HepG2 (cell line): Measurements from ENCODE around the gene ALG3. TPM values are rescaled to one million over a fixed set of nuclear protein-coding genes. Genes with fewer than 3 reads are reported as not detected.

Experiments used
- ATF4 ChIP-seq, 2 experiments: fragments of 450-650 bp in 1 of 2; sonication (generic) in 1 of 2; formaldehyde crosslinking; IDR thresholded peaks; 2 replicates each; pipeline versions ENCODE4 v1.5.0 to v1.8.0; 2020 to 2022; ENCODE audit warnings: mild to moderate bottlenecking in 1 of 2, missing genetic modification reagents in 1 of 2
- CENPX ChIP-seq: sonication (generic); formaldehyde crosslinking; IDR thresholded peaks from 2 replicates; pipeline ENCODE4 v1.9.0; 2021; ENCODE audit warnings: mild to moderate bottlenecking, missing genetic modification reagents, moderate library complexity
- DDIT3 ChIP-seq: sonication (generic); formaldehyde crosslinking; IDR thresholded peaks from 2 replicates; pipeline ENCODE4 v1.4.0; 2020; ENCODE audit warnings: mild to moderate bottlenecking, missing genetic modification reagents
- HOXA5 ChIP-seq: sonication (generic); formaldehyde crosslinking; IDR thresholded peaks from 2 replicates; pipeline ENCODE4 v1.4.0; 2020; ENCODE audit warnings: missing genetic modification reagents
- LCORL ChIP-seq, 2 experiments: fragments of 450-650 bp in 1 of 2; sonication (generic) in 1 of 2; formaldehyde crosslinking in 1 of 2; IDR thresholded peaks; 2 replicates each; pipeline versions ENCODE4 v1.5.0 to v1.6.1; 2017 to 2020; ENCODE audit warnings: antibody characterized with exemption in 1 of 2, missing genetic modification reagents in 1 of 2
- NFYB ChIP-seq: sonication (generic); formaldehyde crosslinking; IDR thresholded peaks from 2 replicates; pipeline ENCODE4 v1.4.0; 2020; ENCODE audit warnings: missing genetic modification reagents
- PCBP1 ChIP-seq: fragments of 200-400 bp; formaldehyde crosslinking; IDR thresholded peaks from 2 replicates; pipeline ENCODE4 v1.6.1; 2017; ENCODE audit warnings: mild to moderate bottlenecking, low read depth, low read length, borderline replicate concordance
- RFX1 ChIP-seq: fragments of 450-650 bp; IDR thresholded peaks from 2 replicates; pipeline ENCODE4 v1.6.1; 2017
- RFX5 ChIP-seq: IDR thresholded peaks from 2 replicates; pipeline ENCODE4 v1.6.1; 2011; ENCODE audit warnings: low read depth, low read length, improper control_type of control experiment
- SMYD3 ChIP-seq: sonication (generic); formaldehyde crosslinking; IDR thresholded peaks from 2 replicates; pipeline ENCODE4 v1.8.1; 2023; ENCODE audit warnings: mild to moderate bottlenecking, missing genetic modification reagents
- SRSF4 ChIP-seq: fragments of 200-400 bp; formaldehyde crosslinking; IDR thresholded peaks from one replicate; pipeline ENCODE4 v1.6.1; 2018; ENCODE audit warnings: mild to moderate bottlenecking, low read depth, low read length, moderate library complexity; ENCODE audit not compliant: poor library complexity, severe bottlenecking
- TGIF2 ChIP-seq: IDR thresholded peaks from 2 replicates; pipeline ENCODE4 v1.6.1; 2016; ENCODE audit warnings: control low read depth, missing compliant biosample characterization
- ZBTB39 ChIP-seq: sonication (generic); formaldehyde crosslinking; IDR thresholded peaks from 2 replicates; pipeline ENCODE4 v1.5.0; 2020; ENCODE audit warnings: missing genetic modification reagents
- ZNF280D ChIP-seq: sonication (generic); formaldehyde crosslinking; IDR thresholded peaks from 2 replicates; pipeline ENCODE4 v1.5.1; 2020; ENCODE audit warnings: mild to moderate bottlenecking, missing genetic modification reagents
- ZNF337 ChIP-seq: sonication (generic); formaldehyde crosslinking; IDR thresholded peaks from 2 replicates; pipeline ENCODE4 v1.5.1; 2020; ENCODE audit warnings: missing genetic modification reagents, low read depth, mild to moderate bottlenecking, borderline replicate concordance
- ZNF414 ChIP-seq: sonication (generic); formaldehyde crosslinking; IDR thresholded peaks from 2 replicates; pipeline ENCODE4 v1.5.0; 2020; ENCODE audit warnings: missing genetic modification reagents
- ZNF598 ChIP-seq: sonication (generic); formaldehyde crosslinking; IDR thresholded peaks from 2 replicates; pipeline ENCODE4 v1.5.1; 2020; ENCODE audit warnings: mild to moderate bottlenecking, missing genetic modification reagents, borderline replicate concordance
- ZNF672 ChIP-seq: sonication (generic); formaldehyde crosslinking; IDR thresholded peaks from 2 replicates; pipeline ENCODE4 v1.8.1; 2022; ENCODE audit warnings: missing genetic modification reagents
- polyA plus RNA-seq, 8 experiments: library from polyadenylated mRNA; depleted of rRNA in 3 of 8; stranded (reverse) in 7 of 8; unstranded in 1 of 8; fragments of >200 nt; fragmentation: Illumina TruSeq in 4 of 8; extraction: Trizol in 4 of 8; gene quantifications; 2 replicates each; pipeline versions ENCODE4 v1.2.1 to v1.2.3, GENCODE V29; 2011 to 2016; ENCODE audit warnings: low read depth in 4 of 8, missing spikeins in 1 of 8, mixed read lengths in 1 of 8; ENCODE audit not compliant: insufficient read depth in 1 of 8
- total RNA-seq, 5 experiments: library from RNA; depleted of rRNA; stranded (reverse); fragments of >200 nt; fragmentation: Illumina TruSeq; extraction: Trizol; gene quantifications; 2 replicates each; pipeline ENCODE4 v1.2.3, GENCODE V29; 2016; ENCODE audit warnings: low read depth in 1 of 5
- TF ChIP-seq, protein P1 (sequence below): sonication (generic); formaldehyde crosslinking; IDR thresholded peaks from 2 replicates; pipeline ENCODE4 v1.4.0; 2020; ENCODE audit warnings: missing genetic modification reagents

ALG3 gene
- total and polyA plus RNA-seq, 2 of the 13 experiments (the other 11 are each of a cell fraction or from before 2014, with no cell fraction given) = 46.6 to 57.1 TPM

DNA sequence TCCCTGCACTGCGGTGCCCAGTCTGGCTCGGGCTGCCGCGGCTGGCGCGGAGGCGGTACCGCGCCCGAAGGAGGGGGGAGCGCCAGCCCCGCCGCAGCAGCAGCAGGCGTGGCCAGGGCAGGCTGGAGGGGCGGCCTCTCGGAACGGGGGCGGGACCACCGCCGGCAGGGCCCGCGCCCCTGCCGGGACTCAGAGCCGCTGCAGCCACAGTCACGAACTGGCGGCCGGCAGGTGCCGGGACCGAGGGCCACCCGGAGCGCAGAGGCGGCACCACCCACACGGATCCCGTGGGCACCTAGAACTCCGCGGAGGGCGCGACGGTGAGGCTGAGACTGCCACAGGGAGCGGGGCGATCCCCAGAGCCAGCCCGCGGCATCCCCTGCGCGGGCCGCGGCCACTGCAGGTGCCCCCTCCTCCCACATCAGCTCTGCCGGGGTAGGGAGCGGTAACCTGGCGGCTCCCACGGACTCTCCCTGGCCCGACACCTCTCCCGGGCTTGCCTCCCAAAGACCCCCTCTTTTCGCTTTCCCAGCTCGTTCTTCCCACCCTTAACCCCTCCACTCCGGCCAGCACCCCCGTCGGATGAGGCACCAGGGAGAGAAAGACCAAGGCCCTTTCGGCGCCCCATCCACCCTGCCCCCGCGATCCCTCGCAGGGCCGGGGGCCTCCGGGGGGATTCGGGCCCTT lies 19.2 kb downstream of the ALG3 start, which contains the start of gene VWA5B2 (continued):
- no peak for TF ChIP-seq ZBTB39 (CRISPR knock-in tag)
- TF ChIP-seq ATF4 (CRISPR knock-in tag; IDR thresholded peaks at IDR 0.05) = no peak
- TF ChIP-seq ZNF337 (CRISPR knock-in tag) = no peak
- TF ChIP-seq LCORL (IDR thresholded peaks at IDR 0.05) = no peak
- TF ChIP-seq LCORL (CRISPR knock-in tag; IDR thresholded peaks at IDR 0.05) = no peak
- no peak for TF ChIP-seq SRSF4
- TF ChIP-seq TGIF2 (CRISPR knock-in tag) = no peak
- no peak for TF ChIP-seq ZNF598 (CRISPR knock-in tag)
- TF ChIP-seq, protein P1, sequence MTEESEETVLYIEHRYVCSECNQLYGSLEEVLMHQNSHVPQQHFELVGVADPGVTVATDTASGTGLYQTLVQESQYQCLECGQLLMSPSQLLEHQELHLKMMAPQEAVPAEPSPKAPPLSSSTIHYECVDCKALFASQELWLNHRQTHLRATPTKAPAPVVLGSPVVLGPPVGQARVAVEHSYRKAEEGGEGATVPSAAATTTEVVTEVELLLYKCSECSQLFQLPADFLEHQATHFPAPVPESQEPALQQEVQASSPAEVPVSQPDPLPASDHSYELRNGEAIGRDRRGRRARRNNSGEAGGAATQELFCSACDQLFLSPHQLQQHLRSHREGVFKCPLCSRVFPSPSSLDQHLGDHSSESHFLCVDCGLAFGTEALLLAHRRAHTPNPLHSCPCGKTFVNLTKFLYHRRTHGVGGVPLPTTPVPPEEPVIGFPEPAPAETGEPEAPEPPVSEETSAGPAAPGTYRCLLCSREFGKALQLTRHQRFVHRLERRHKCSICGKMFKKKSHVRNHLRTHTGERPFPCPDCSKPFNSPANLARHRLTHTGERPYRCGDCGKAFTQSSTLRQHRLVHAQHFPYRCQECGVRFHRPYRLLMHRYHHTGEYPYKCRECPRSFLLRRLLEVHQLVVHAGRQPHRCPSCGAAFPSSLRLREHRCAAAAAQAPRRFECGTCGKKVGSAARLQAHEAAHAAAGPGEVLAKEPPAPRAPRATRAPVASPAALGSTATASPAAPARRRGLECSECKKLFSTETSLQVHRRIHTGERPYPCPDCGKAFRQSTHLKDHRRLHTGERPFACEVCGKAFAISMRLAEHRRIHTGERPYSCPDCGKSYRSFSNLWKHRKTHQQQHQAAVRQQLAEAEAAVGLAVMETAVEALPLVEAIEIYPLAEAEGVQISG (CRISPR knock-in tag) = no peak; the same call in 1 of the 2 replicates
- TF ChIP-seq DDIT3 (CRISPR knock-in tag) = no peak
- no peak for TF ChIP-seq ZNF280D (CRISPR knock-in tag)
- no peak for TF ChIP-seq NFYB
- TF ChIP-seq CENPX (CRISPR knock-in tag) = no peak
- TF ChIP-seq RFX1 = no peak
- TF ChIP-seq ZNF414 (CRISPR knock-in tag) = no peak
- no peak for TF ChIP-seq HOXA5 (CRISPR knock-in tag)
- no peak for TF ChIP-seq RFX5
- TF ChIP-seq ZNF672 = no peak
- no peak for TF ChIP-seq SMYD3
- 0 out of 2 replicates have a peak, but pooled peaks have one; percentile 50 for TF ChIP-seq PCBP1
